HG03060 (cell line): ENCODE measurements around the gene ANO10.

Source experiments
- ATAC-seq: cut with Tn5 transposase; IDR thresholded peaks from one replicate; pipeline ENCODE4 v1.9.1; 2021; ENCODE audit warnings: low read depth, moderate number of reproducible peaks; ENCODE audit not compliant: unreplicated experiment

The ANO10 gene

DNA sequence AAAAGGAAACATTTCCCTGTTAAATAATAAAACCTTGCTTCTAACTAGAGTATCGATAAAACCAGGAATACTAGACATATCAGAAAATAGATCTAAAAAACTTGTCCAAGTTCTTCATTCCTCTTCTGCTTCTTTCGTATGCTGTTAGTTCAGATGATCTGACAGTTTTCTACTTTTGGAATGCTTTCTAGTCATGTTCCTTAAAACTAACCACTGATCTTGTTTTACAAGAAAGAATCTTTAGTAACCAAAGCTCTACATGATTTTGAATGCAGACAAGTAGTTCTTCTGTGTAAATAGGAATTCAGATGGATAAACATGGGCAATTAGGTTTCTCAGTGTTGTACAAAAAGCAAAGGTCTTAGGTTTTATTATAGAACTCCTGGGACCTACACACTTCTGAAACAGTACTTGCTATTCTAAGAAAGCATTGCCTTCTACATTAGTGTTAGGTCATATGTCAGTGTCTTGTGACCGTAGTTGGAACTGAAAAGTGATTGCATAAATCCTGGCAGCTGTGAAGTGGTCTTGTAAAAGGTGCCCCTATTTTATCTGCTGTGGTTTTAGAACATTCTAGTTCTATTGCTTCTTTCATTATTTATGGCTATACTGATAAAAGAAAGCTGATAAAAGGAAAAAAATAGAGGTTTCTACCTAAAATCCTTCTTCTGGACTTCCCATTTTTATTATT lies 294.8 kb downstream of the ANO10 start:
- no peak for ATAC-seq

- no peak for ATAC-seq
These were observed 298.3 kb downstream of the ANO10 start for GRCh38 chr3:43323541-43323940.

DNA sequence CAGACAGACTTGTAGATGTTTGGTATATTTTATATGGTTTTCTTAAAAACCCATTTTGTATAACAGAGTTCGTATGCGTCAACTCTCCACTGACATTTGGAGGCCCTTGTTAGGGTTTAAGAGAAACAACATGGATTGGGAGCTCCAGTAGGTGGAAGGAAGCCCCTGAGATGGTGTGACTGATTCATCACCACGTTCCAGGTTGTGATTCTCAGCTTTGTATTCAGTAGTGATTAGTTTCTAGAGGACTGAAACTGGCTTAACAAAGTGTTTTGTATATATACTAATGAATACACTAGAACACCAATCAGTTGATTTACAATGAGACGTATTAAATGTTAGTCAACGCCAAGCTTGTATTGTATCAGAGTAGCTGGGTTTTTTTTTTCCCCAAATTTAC lies 301.5 kb downstream of the ANO10 start:
- no peak for ATAC-seq

- no peak for ATAC-seq
These were observed 302.0 kb downstream of the ANO10 start for GRCh38 chr3:43319794-43320193.

GRCh38 chr3:43319376-43319775 lies 302.4 kb downstream of the ANO10 start:
- no peak for ATAC-seq

DNA sequence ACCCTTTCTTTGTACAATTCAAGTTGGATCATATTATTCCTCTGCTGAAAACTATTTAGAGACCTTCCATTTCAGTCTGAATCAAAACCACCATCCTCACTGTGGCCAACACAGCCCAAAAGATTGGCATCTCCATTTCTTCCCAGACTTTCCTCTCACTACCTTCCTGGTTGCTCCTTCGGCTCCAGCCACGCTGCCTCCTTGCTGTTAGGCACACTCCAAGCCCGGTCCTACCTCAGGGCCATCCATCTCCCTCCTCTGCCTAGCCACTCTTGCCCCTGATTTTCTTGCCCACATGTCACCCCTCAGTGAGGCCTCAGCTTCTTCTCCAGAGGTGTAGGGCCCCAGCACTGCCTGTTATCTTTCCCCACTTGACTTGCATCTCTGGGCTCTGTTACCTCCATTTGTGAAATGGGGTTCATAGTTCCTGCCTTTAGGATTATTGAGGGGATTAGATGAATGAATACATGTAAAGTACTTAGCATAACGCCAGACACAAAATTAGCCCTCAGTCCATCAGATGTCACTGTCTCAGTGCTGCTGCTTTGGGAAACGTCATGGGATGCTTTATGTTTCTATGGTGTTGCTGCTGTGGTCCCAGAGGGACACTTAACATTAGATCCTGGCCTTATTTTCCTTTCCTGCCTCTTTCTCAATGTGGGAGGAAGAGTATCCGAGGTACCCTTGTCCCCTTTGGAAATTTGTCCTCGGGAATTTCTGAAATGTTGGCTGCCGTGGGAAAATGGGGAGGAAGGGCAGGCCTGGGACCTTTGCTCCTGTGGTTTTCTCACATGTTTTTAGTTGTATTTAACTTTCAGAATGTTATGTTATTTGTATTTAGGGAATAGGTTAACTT lies 304.1 kb downstream of the ANO10 start:
- ATAC-seq: no peak

DNA sequence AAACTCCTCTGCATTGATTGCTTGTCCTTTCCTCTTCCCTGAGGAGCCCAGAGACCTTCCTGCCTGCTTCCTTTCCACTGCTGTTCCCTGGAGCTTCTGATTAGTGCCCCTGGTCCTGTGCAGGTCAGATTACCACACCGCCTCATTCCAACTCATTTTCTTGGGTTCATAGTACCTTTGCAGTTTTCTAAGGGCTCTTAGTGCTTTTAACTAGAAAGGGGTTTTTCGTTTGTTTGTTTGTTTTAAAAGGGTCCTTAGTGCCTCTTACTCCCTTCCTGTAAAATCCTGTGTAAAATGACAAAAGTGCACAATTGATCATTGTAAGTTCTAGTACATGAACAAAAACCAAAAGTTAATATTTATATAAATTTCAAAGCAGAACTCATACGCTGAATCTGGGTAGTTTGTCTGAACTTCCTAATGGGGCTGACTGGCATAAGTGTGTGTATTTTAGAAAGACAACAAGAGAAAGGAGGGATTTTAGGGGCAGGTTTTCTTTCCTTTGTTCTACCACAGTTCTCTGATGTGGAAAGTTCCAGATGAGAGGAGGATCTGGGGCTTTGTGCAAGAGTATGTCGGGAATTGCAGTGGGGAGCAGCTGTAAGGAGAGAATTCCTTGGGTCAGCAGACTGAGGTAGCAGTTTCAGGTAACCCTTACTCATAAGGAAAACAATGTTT lies 304.9 kb downstream of the ANO10 start:
- no peak for ATAC-seq
